H1 (cell line): ENCODE measurements around the gene MAD2L2. TPM values are rescaled to one million over a fixed set of nuclear protein-coding genes. Genes with fewer than 3 reads are reported as not detected.

Experiments
- CTCF ChIA-PET: fragments of 300-600 bp; sonication (Branson Sonifier 250); formaldehyde crosslinking; loops from one replicate; lab custom pipeline; 2021; ENCODE audit not compliant: partially characterized antibody; lab: Charles Lee
- POLR2A ChIA-PET: fragments of 300-600 bp; sonication (Branson Sonifier 250); formaldehyde crosslinking; loops from one replicate; lab custom pipeline; 2021; ENCODE audit warnings: inconsistent platforms; ENCODE audit not compliant: partially characterized antibody; lab: Charles Lee
- DNase-seq, 2 experiments: peaks; one replicate each; pipeline versions ENCODE4 v3.0.0 to v3.0.0-alpha.2; 2010 to 2022; ENCODE audit warnings: low spot score in 2 of 2, low read depth in 1 of 2, mixed read lengths in 1 of 2
- FAIRE-seq: peaks from 2 replicates; lab custom pipeline; 2011; peaks lifted over from hg19 to GRCh38; lab: Jason Lieb, UNC
- H2AFZ ChIP-seq: 2 replicates; pipeline ENCODE4 v1.8.1; 2012; ENCODE audit warnings: low read length, inconsistent platforms
- H2AK5ac ChIP-seq: 2 replicates; pipeline ENCODE4 v1.6.1; 2013; ENCODE audit warnings: low read depth, low read length
- H2BK120ac ChIP-seq: replicated peaks from 2 replicates; pipeline ENCODE3; 2013; ENCODE audit warnings: low read depth, low read length, inconsistent platforms
- H2BK12ac ChIP-seq: 2 replicates; pipeline ENCODE4 v1.6.1; 2013; ENCODE audit warnings: low read depth, low read length
- H2BK15ac ChIP-seq: 2 replicates; pipeline ENCODE4 v1.6.1; 2013; ENCODE audit warnings: low read length
- H2BK20ac ChIP-seq: 2 replicates; pipeline ENCODE4 v1.6.1; 2013; ENCODE audit warnings: low read length
- H2BK5ac ChIP-seq: 2 replicates; pipeline ENCODE4 v1.6.1; 2013; ENCODE audit warnings: low read depth, low read length
- H3K14ac ChIP-seq: 2 replicates; pipeline ENCODE4 v1.6.1; 2013; ENCODE audit warnings: inconsistent platforms; ENCODE audit not compliant: insufficient read length
- H3K18ac ChIP-seq: 2 replicates; pipeline ENCODE4 v1.6.1; 2013; ENCODE audit warnings: low read length; ENCODE audit errors: extremely low read depth
- H3K23ac ChIP-seq: 2 replicates; pipeline ENCODE4 v1.6.1; 2013; ENCODE audit warnings: inconsistent platforms; ENCODE audit not compliant: insufficient read length
- H3K23me2 ChIP-seq: 2 replicates; pipeline ENCODE4 v1.6.1; 2013; ENCODE audit warnings: low read depth, low read length
- H3K27ac ChIP-seq: 2 replicates; pipeline ENCODE4 v1.6.1; 2011; ENCODE audit warnings: low read depth, low read length, inconsistent platforms
- H3K27me3 ChIP-seq, 4 experiments: replicated peaks in 1 of 4; 1 replicate in 1 of 4; 2 replicates in 3 of 4; pipeline versions ENCODE4 v1.6.1 to v1.8.1; 2011 to 2013; ENCODE audit warnings: low read length in 3 of 4, mild to moderate bottlenecking in 3 of 4, inconsistent platforms in 2 of 4, mixed read lengths in 2 of 4, moderate library complexity in 1 of 4; ENCODE audit not compliant: control insufficient read depth in 3 of 4, insufficient read depth in 3 of 4; ENCODE audit errors: extremely low read depth in 1 of 4
- H3K36me3 ChIP-seq, 4 experiments: 2 replicates each; pipeline versions ENCODE4 v1.6.1 to v1.8.1; 2011 to 2013; ENCODE audit warnings: mild to moderate bottlenecking in 4 of 4, low read length in 3 of 4, moderate library complexity in 2 of 4, control low read depth in 1 of 4, inconsistent platforms in 1 of 4; ENCODE audit not compliant: insufficient read depth in 4 of 4, control insufficient read depth in 2 of 4
- H3K4ac ChIP-seq: replicated peaks from 2 replicates; pipeline ENCODE3; 2013; ENCODE audit warnings: low read length, low read depth, mixed read lengths, inconsistent platforms; ENCODE audit not compliant: insufficient read length
- H3K4me1 ChIP-seq, 4 experiments: replicated peaks in 1 of 4; 1 replicate in 1 of 4; 2 replicates in 3 of 4; pipeline versions ENCODE4 v1.6.1 to v1.8.1; 2011 to 2013; ENCODE audit warnings: low read length in 3 of 4, inconsistent platforms in 2 of 4, mixed read lengths in 1 of 4; ENCODE audit not compliant: insufficient read depth in 4 of 4, control insufficient read depth in 3 of 4
- H3K4me2 ChIP-seq, 2 experiments: 2 replicates each; pipeline versions ENCODE4 v1.6.1 to v1.8.1; 2011 to 2013; ENCODE audit warnings: low read depth in 2 of 2, low read length in 2 of 2, control low read depth in 1 of 2, inconsistent platforms in 1 of 2, mild to moderate bottlenecking in 1 of 2; ENCODE audit not compliant: insufficient read depth in 1 of 2
- H3K4me3 ChIP-seq, 4 experiments: fragments of 200-600, 300-600 bp in 1 of 4; sonication (generic), shearing (Covaris generic), sonication (Bioruptor Twin) in 1 of 4; 2 replicates each; pipeline versions ENCODE4 v1.5.1 to v1.8.1; 2011 to 2016; ENCODE audit warnings: low read length in 4 of 4, low read depth in 3 of 4, control low read depth in 2 of 4, inconsistent platforms in 2 of 4, mild to moderate bottlenecking in 2 of 4, mixed read lengths in 1 of 4, moderate library complexity in 1 of 4; ENCODE audit not compliant: insufficient read depth in 2 of 4; ENCODE audit errors: extremely low read depth in 1 of 4
- H3K56ac ChIP-seq: replicated peaks from 2 replicates; pipeline ENCODE3; 2013; ENCODE audit warnings: low read depth, mild to moderate bottlenecking, mixed read lengths, low read length, inconsistent platforms; ENCODE audit not compliant: insufficient read length
- H3K79me1 ChIP-seq: 2 replicates; pipeline ENCODE4 v1.6.1; 2013; ENCODE audit warnings: low read depth, low read length, control low read depth
- H3K79me2 ChIP-seq, 2 experiments: 2 replicates each; pipeline versions ENCODE4 v1.6.1 to v1.8.1; 2012 to 2013; ENCODE audit warnings: low read length in 2 of 2, mild to moderate bottlenecking in 2 of 2, inconsistent platforms in 1 of 2; ENCODE audit not compliant: insufficient read depth in 2 of 2, control insufficient read depth in 1 of 2
- H3K9ac ChIP-seq, 4 experiments: replicated peaks in 1 of 4; 1 replicate in 1 of 4; 2 replicates in 3 of 4; pipeline versions ENCODE4 v1.6.1 to v1.8.1; 2011 to 2013; ENCODE audit warnings: low read depth in 3 of 4, low read length in 3 of 4, control low read depth in 2 of 4, mild to moderate bottlenecking in 2 of 4, moderate library complexity in 2 of 4, inconsistent platforms in 1 of 4; ENCODE audit errors: extremely low read depth in 1 of 4
- H3K9me3 ChIP-seq, 2 experiments: 2 replicates each; pipeline versions ENCODE4 v1.6.1 to v1.8.1; 2012 to 2013; ENCODE audit warnings: mild to moderate bottlenecking in 2 of 2, moderate library complexity in 2 of 2, control low read depth in 1 of 2, inconsistent platforms in 1 of 2, low read depth in 1 of 2, low read length in 1 of 2, mixed read lengths in 1 of 2; ENCODE audit not compliant: insufficient read depth in 2 of 2
- H4K20me1 ChIP-seq, 2 experiments: replicated peaks in 1 of 2; 2 replicates each; pipeline versions ENCODE3 to v1.8.1; 2011 to 2013; ENCODE audit warnings: inconsistent platforms in 2 of 2, low read length in 2 of 2, mild to moderate bottlenecking in 1 of 2; ENCODE audit not compliant: insufficient read depth in 2 of 2, control insufficient read depth in 1 of 2
- H4K5ac ChIP-seq: 2 replicates; pipeline ENCODE4 v1.6.1; 2013; ENCODE audit warnings: low read length, low read depth, mixed read lengths, inconsistent platforms; ENCODE audit not compliant: insufficient read length
- H4K8ac ChIP-seq: 2 replicates; pipeline ENCODE4 v1.8.0; 2013; ENCODE audit warnings: mild to moderate bottlenecking, moderate library complexity, low read length, inconsistent platforms; ENCODE audit not compliant: insufficient read depth; ENCODE audit errors: extremely low read depth
- H4K91ac ChIP-seq: replicated peaks from 2 replicates; pipeline ENCODE3; 2013; ENCODE audit warnings: low read length, mixed read lengths, inconsistent platforms; ENCODE audit not compliant: insufficient read length
- CHD2 ChIP-seq: IDR thresholded peaks from 2 replicates; pipeline ENCODE4 v1.6.1; 2012; ENCODE audit warnings: low read length, improper control_type of control experiment
- JUND ChIP-seq: IDR thresholded peaks from 2 replicates; pipeline ENCODE4 v1.6.1; 2011; ENCODE audit warnings: mild to moderate bottlenecking, improper control_type of control experiment, low read length
- NRF1 ChIP-seq: IDR thresholded peaks from 2 replicates; pipeline ENCODE4 v1.6.1; 2011; ENCODE audit warnings: mild to moderate bottlenecking, low read depth, low read length, improper control_type of control experiment
- POLR2A ChIP-seq, 2 experiments: IDR thresholded peaks; 1 replicate in 1 of 2; 2 replicates in 1 of 2; pipeline ENCODE4 v1.6.1; 2011; ENCODE audit warnings: low read depth in 2 of 2, low read length in 2 of 2, mild to moderate bottlenecking in 2 of 2; ENCODE audit errors: control extremely low read depth in 1 of 2
- POU5F1 ChIP-seq: IDR thresholded peaks from 2 replicates; pipeline ENCODE4 v1.6.1; 2011; ENCODE audit warnings: low read depth, mild to moderate bottlenecking, low read length, moderate library complexity
- RBBP5 ChIP-seq: IDR thresholded peaks from 2 replicates; pipeline ENCODE4 v1.7.1; 2012; ENCODE audit warnings: low read depth, mild to moderate bottlenecking, inconsistent platforms, low read length, moderate library complexity, borderline replicate concordance
- SAP30 ChIP-seq: fragments of 300-600 bp; sonication (generic); IDR thresholded peaks from 2 replicates; pipeline ENCODE4 v1.7.1; 2012; ENCODE audit warnings: low read length, moderate library complexity, mild to moderate bottlenecking, inconsistent platforms; ENCODE audit not compliant: insufficient read depth, insufficient replicate concordance
- TAF7 ChIP-seq: optimal IDR thresholded peaks from 2 replicates; pipeline ENCODE3; 2011; ENCODE audit warnings: low read depth, mild to moderate bottlenecking, inconsistent platforms, low read length, moderate library complexity, borderline replicate concordance
- ZNF274 ChIP-seq: IDR thresholded peaks from 2 replicates; pipeline ENCODE4 v1.7.0; 2012; ENCODE audit warnings: low read length, borderline replicate concordance; ENCODE audit errors: extremely low read depth
- WGBS, 2 experiments: shearing (Covaris generic) in 1 of 2; methylation state at CpG; one replicate each; pipeline versions ENCODE4 v1.1.6 to v1.1.7; 2013 to 2015; ENCODE audit warnings: low lambda C conversion rate in 2 of 2, mixed read lengths in 2 of 2, inconsistent platforms in 1 of 2, low coverage in 1 of 2, missing lambda C conversion rate in 1 of 2; ENCODE audit not compliant: insufficient replicate concordance in 2 of 2, insufficient coverage in 1 of 2, insufficient read length in 1 of 2; ENCODE audit errors: extremely low coverage in 1 of 2, missing lambda C conversion rate in 1 of 2; 5-methylcytosine and 5-hydroxymethylcytosine counted together
- polyA plus RNA-seq, 7 experiments: library from polyadenylated mRNA; depleted of rRNA in 3 of 7; stranded (reverse) in 5 of 7; unstranded in 2 of 7; fragments of >200 nt in 5 of 7; fragments of 200-250 nt in 2 of 7; gene quantifications; 1 replicate in 5 of 7; 2 replicates in 1 of 7; 4 replicates in 1 of 7; pipeline versions ENCODE4 v1.2.1 to v1.2.3, GENCODE V29; 2011 to 2013; ENCODE audit warnings: missing spikeins in 2 of 7, mixed read lengths in 2 of 7
- total RNA-seq: library from RNA; stranded (reverse); fragmentation: NEBNext Ultra II Directional; extraction: Animal tissue kit (Norgen Biotek cat#: 25700); gene quantifications from 2 replicates; pipeline ENCODE4 v1.2.1, GENCODE V29; 2021
- TF ChIP-seq, protein P1 (sequence below), 3 experiments: IDR thresholded peaks; 1 replicate in 2 of 3; 2 replicates in 1 of 3; pipeline versions ENCODE4 v1.5.1 to v1.6.1; 2011; ENCODE audit warnings: low read length in 3 of 3, mild to moderate bottlenecking in 3 of 3, inconsistent platforms in 2 of 3, low read depth in 1 of 3, moderate library complexity in 1 of 3; ENCODE audit not compliant: insufficient read depth in 1 of 3; ENCODE audit errors: control extremely low read depth in 1 of 3
- TF ChIP-seq, protein P2 (sequence below): IDR thresholded peaks from 2 replicates; pipeline ENCODE4 v1.6.1; 2012; ENCODE audit warnings: inconsistent platforms

Gene MAD2L2
- total and polyA plus RNA-seq, 2 of the 8 experiments (the other 6 are each of a cell fraction or from before 2014, with no cell fraction given), result 310 to 469 TPM

DNA sequence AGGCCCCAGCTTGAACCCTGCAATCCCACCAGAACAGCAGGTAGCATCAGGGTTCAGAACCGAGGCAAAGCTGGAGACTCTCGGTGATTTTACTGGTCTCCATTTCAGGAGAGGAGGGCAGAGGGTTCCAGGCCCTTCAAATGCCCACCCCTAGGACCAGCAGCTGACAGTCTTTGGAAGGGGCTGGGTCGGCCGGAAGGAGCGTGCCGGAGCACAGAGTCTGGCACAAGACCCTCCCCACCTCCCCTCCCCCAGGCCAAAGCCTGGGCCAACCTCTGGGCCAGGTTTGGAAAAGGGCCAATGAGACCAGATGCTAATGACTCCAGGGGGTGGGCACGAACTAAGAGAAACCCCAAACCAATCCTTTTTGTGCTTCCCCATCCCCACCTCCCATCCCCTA is 33.6 kb downstream of the MAD2L2 start:
- Histone ChIP-seq H2AK5ac (no peak overlapping the region), H3K79me1 (no peaks in the 10 kb centered on the region; the same call in 1 of the 2 replicates), H4K8ac (no peak overlapping the region), H4K91ac (no peak overlapping the region), H2BK12ac (no peak overlapping the region), H3K79me2 (peaks cover 0 to 3% of the 10 kb centered on the region in 2 experiments; a peak in 1 of 4 replicates), H3K4ac (no peak overlapping the region), H3K14ac (no peak overlapping the region), H3K4me2 (no peak overlapping the region), H4K5ac (no peak overlapping the region), H3K9me3 (no peaks in the 10 kb centered on the region), H3K27ac (no peak overlapping the region), H3K18ac (no peak overlapping the region), H3K23me2 (no peaks in the 10 kb centered on the region; the same call in 1 of the 2 replicates), H3K36me3 (no peaks in the 10 kb centered on the region; a peak in 1 of 8 replicates), H3K56ac (no peak overlapping the region), H2BK5ac (no peak overlapping the region), H3K27me3 (peaks cover 0 to 4% (median 1%) of the 10 kb centered on the region in 4 experiments; a peak in 2 of 7 replicates), H2BK20ac (no peak overlapping the region), H2AFZ (no peak overlapping the region), H4K20me1 (peaks cover under 1 to 13% of the 10 kb centered on the region in 2 experiments), H3K9ac (no peak overlapping the region), H2BK120ac (no peak overlapping the region), H3K4me3 (no peak overlapping the region), H2BK15ac (no peak overlapping the region), H3K4me1 (peaks cover 6 to 22% (median 17%) of the 10 kb centered on the region in 4 experiments), H3K23ac (no peak overlapping the region)
- DNase-seq (no peak), FAIRE-seq (no peak)
- POLR2A ChIA-PET, result interaction anchor here (1.0 to 1.3 kb wide), 2 partner anchors 17 to 43 kb away, joined by 3 to 5 read pairs; no protein-coding TSS in a partner anchor
- CTCF ChIA-PET, result interaction anchor here (1.0 to 6.3 kb wide), 6 partner anchors 30 to 406 kb away, joined by 3 to 56 read pairs (median 7); partner anchors contain the start of gene DISP3
- WGBS, 2 experiments, result 89% methylated on average over 3 of the region's 7 CpGs; no CpG with 5 or more reads in 1 of the 2 experiments
- TF ChIP-seq NRF1 (no peak), POLR2A (IDR thresholded peaks at IDR 0.05; ENCODE audit: control extremely low read depth in 1 of 2, low read depth in 2 of 2, low read length in 2 of 2) (no peak), SAP30 (no peak), ZNF274 (no peak), JUND (no peak), RBBP5 (no peak), CHD2 (no peak), TAF7 (no peak), POU5F1 (no peak)
- TF ChIP-seq, protein P1, sequence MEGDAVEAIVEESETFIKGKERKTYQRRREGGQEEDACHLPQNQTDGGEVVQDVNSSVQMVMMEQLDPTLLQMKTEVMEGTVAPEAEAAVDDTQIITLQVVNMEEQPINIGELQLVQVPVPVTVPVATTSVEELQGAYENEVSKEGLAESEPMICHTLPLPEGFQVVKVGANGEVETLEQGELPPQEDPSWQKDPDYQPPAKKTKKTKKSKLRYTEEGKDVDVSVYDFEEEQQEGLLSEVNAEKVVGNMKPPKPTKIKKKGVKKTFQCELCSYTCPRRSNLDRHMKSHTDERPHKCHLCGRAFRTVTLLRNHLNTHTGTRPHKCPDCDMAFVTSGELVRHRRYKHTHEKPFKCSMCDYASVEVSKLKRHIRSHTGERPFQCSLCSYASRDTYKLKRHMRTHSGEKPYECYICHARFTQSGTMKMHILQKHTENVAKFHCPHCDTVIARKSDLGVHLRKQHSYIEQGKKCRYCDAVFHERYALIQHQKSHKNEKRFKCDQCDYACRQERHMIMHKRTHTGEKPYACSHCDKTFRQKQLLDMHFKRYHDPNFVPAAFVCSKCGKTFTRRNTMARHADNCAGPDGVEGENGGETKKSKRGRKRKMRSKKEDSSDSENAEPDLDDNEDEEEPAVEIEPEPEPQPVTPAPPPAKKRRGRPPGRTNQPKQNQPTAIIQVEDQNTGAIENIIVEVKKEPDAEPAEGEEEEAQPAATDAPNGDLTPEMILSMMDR (IDR thresholded peaks at IDR 0.05; ENCODE audit: control extremely low read depth in 1 of 3, insufficient read depth in 1 of 3, low read depth in 1 of 3, low read length in 3 of 3), result no peak
- TF ChIP-seq, protein P2, sequence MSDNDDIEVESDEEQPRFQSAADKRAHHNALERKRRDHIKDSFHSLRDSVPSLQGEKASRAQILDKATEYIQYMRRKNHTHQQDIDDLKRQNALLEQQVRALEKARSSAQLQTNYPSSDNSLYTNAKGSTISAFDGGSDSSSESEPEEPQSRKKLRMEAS, result no peak
